H1 (cell line): ENCODE results near the gene KLHL40. TPM values are rescaled to one million over a fixed set of nuclear protein-coding genes. Genes with fewer than 3 reads are reported as not detected.

Source experiments
- BRCA1 ChIP-seq: IDR thresholded peaks from 2 replicates; pipeline ENCODE4 v1.6.1; 2012; ENCODE audit warnings: low read depth, low read length, improper control_type of control experiment
- JUN ChIP-seq: IDR thresholded peaks from 2 replicates; pipeline ENCODE4 v1.6.1; 2011; ENCODE audit warnings: low read depth, mild to moderate bottlenecking, improper control_type of control experiment, low read length
- KDM1A ChIP-seq: fragments of 200-600, 300-600 bp; sonication (generic); IDR thresholded peaks from 2 replicates; pipeline ENCODE4 v1.7.1; 2016; ENCODE audit warnings: mild to moderate bottlenecking, low read length, borderline replicate concordance
- polyA plus RNA-seq, 7 experiments: library from polyadenylated mRNA; depleted of rRNA in 3 of 7; stranded (reverse) in 5 of 7; unstranded in 2 of 7; fragments of >200 nt in 5 of 7; fragments of 200-250 nt in 2 of 7; gene quantifications; 1 replicate in 5 of 7; 2 replicates in 1 of 7; 4 replicates in 1 of 7; pipeline versions ENCODE4 v1.2.1 to v1.2.3, GENCODE V29; 2011 to 2013; ENCODE audit warnings: missing spikeins in 2 of 7, mixed read lengths in 2 of 7
- total RNA-seq: library from RNA; stranded (reverse); fragmentation: NEBNext Ultra II Directional; extraction: Animal tissue kit (Norgen Biotek cat#: 25700); gene quantifications from 2 replicates; pipeline ENCODE4 v1.2.1, GENCODE V29; 2021

The KLHL40 gene
- total and polyA plus RNA-seq, 2 of the 8 experiments (the other 6 are each of a cell fraction or from before 2014, with no cell fraction given) = 0.02 TPM; not detected in 1

GRCh38 chr3:42685363-42685881 lies at the start of gene KLHL40 (continued):
- TF ChIP-seq KDM1A (no peak), BRCA1 (no peak), JUN (no peak)
